SK-N-SH (cell line): ENCODE data around the gene PDE4B.

Experiments used
- CTCF ChIP-seq: fragments of 200-600 bp; sonication (generic); IDR thresholded peaks from 2 replicates; pipeline ENCODE4 v1.6.1; 2017; ENCODE audit warnings: antibody characterized with exemption, mild to moderate bottlenecking, moderate library complexity
- GABPA ChIP-seq: IDR thresholded peaks from 2 replicates; pipeline ENCODE4 v1.4.0; 2012; ENCODE audit warnings: low read depth, mild to moderate bottlenecking
- GATA2 ChIP-seq: sonication (generic); formaldehyde crosslinking; IDR thresholded peaks from 2 replicates; pipeline ENCODE4 v1.5.0; 2020; ENCODE audit warnings: mild to moderate bottlenecking, missing genetic modification reagents
- JUND ChIP-seq: IDR thresholded peaks from 2 replicates; pipeline ENCODE4 v1.4.0; 2012
- NFIC ChIP-seq: IDR thresholded peaks from 2 replicates; pipeline ENCODE4 v1.4.0; 2012; ENCODE audit warnings: borderline replicate concordance
- NRF1 ChIP-seq: IDR thresholded peaks from 2 replicates; pipeline ENCODE4 v1.6.1; 2012; ENCODE audit warnings: low read depth, mild to moderate bottlenecking, low read length
- PBX3 ChIP-seq: IDR thresholded peaks from 2 replicates; pipeline ENCODE4; 2012
- POLR2AphosphoS5 ChIP-seq: IDR thresholded peaks from 2 replicates; pipeline ENCODE4 v1.6.1; 2012; ENCODE audit warnings: low read depth, low read length
- RAD21 ChIP-seq: IDR thresholded peaks from 2 replicates; pipeline ENCODE4 v1.6.1; 2012; ENCODE audit warnings: mild to moderate bottlenecking, low read length
- TEAD4 ChIP-seq: IDR thresholded peaks from 2 replicates; pipeline ENCODE4 v1.4.0; 2012; ENCODE audit warnings: mild to moderate bottlenecking, borderline replicate concordance; ENCODE audit not compliant: insufficient read depth
- USF1 ChIP-seq: IDR thresholded peaks from 2 replicates; pipeline ENCODE4 v1.4.0; 2012; ENCODE audit warnings: low read depth, borderline replicate concordance
- USF2 ChIP-seq: fragments of 150-350 bp; IDR thresholded peaks from 2 replicates; pipeline ENCODE4 v1.6.1; 2017; ENCODE audit warnings: antibody characterized with exemption, low read length, low read depth, borderline replicate concordance
- YY1 ChIP-seq: IDR thresholded peaks from 2 replicates; pipeline ENCODE4 v1.4.0; 2012; ENCODE audit warnings: low read depth, mild to moderate bottlenecking
- ZBTB33 ChIP-seq: IDR thresholded peaks from 2 replicates; pipeline ENCODE4 v1.4.0; 2012; ENCODE audit warnings: low read depth, borderline replicate concordance

GRCh38 chr1:66346873-66347272 is 554.2 kb downstream of the PDE4B start:
- TF ChIP-seq CTCF, result no peak
- TF ChIP-seq USF2, result no peak
- no peak for TF ChIP-seq RAD21
- no peak for TF ChIP-seq USF1
- TF ChIP-seq YY1, result no peak
- no peak for TF ChIP-seq POLR2AphosphoS5
- TF ChIP-seq PBX3, result no peak
- no peak for TF ChIP-seq GABPA
- TF ChIP-seq GATA2, result no peak
- no peak for TF ChIP-seq NRF1
- TF ChIP-seq ZBTB33, result no peak
- TF ChIP-seq TEAD4, result no peak
- no peak for TF ChIP-seq JUND
- TF ChIP-seq NFIC, result no peak
